GM12878 (cell line): ENCODE data around the gene TCF12. TPM values are rescaled to one million over a fixed set of nuclear protein-coding genes. Genes with fewer than 3 reads are reported as not detected.

Source experiments
- ATAC-seq: fragments of 200-7000 bp; cut with Tn5 transposase; 3 replicates; pipeline ENCODE4 v1.9.1; 2020; ENCODE audit warnings: mild to moderate bottlenecking, moderate library complexity
- BruUV-seq: library from RNA; stranded (reverse); fragments of 400-500 nt; replicated peaks from 2 replicates; lab custom pipeline; 2021; lab: Mats Ljungman, UMichigan
- CTCF ChIA-PET: fragments of 300-600 bp; sonication (Branson Sonifier 250); formaldehyde crosslinking; extraction: SDS; loops from one replicate; lab custom pipeline; 2021; ENCODE audit warnings: inconsistent platforms; lab: Yijun Ruan, JAX
- POLR2A ChIA-PET: fragments of 350-600 bp; formaldehyde crosslinking; extraction: SDS; loops from one replicate; lab custom pipeline; 2021; ENCODE audit warnings: inconsistent platforms; lab: Charles Lee
- RAD21 ChIA-PET: fragments of 300-600 bp; sonication (Branson Sonifier 250); formaldehyde crosslinking; loops from one replicate; lab custom pipeline; 2023; ENCODE audit warnings: antibody characterized with exemption; ENCODE audit not compliant: unreplicated experiment; lab: Charles Lee
- SMC1A ChIA-PET: fragments of 300-600 bp; sonication (Branson Sonifier 250); formaldehyde crosslinking; loops from one replicate; lab custom pipeline; 2023; ENCODE audit not compliant: unreplicated experiment, uncharacterized antibody; lab: Charles Lee
- DNase-seq: peaks from one replicate; pipeline ENCODE4 v3.0.0-alpha.2; 2011; ENCODE audit warnings: low read depth, low spot score
- FAIRE-seq: peaks from 3 replicates; lab custom pipeline; 2011; peaks lifted over from hg19 to GRCh38; lab: Jason Lieb, UNC
- H2AFZ ChIP-seq: 2 replicates; pipeline ENCODE4 v1.6.0; 2011; ENCODE audit warnings: low read depth, low read length, control low read depth; ENCODE audit not compliant: control insufficient read depth
- H3K27ac ChIP-seq: 2 replicates; pipeline ENCODE4 v1.5.1; 2011; ENCODE audit warnings: control low read depth; ENCODE audit not compliant: control insufficient read depth, insufficient read depth
- H3K27me3 ChIP-seq, 2 experiments: replicated peaks in 1 of 2; 2 replicates each; pipeline versions ENCODE4 v1.6.0 to v1.6.1; 2011; ENCODE audit warnings: low read length in 1 of 2; ENCODE audit not compliant: control insufficient read depth in 2 of 2, insufficient read depth in 2 of 2
- H3K36me3 ChIP-seq, 2 experiments: 2 replicates each; pipeline ENCODE4 v1.5.1; 2011; ENCODE audit warnings: low read length in 1 of 2; ENCODE audit not compliant: control insufficient read depth in 2 of 2, insufficient read depth in 2 of 2
- H3K4me1 ChIP-seq: 2 replicates; pipeline ENCODE4 v1.6.1; 2011; ENCODE audit warnings: mild to moderate bottlenecking, low read length, moderate library complexity, mixed read lengths; ENCODE audit not compliant: control insufficient read depth, insufficient read depth
- H3K4me2 ChIP-seq: 2 replicates; pipeline ENCODE4 v1.6.0; 2011; ENCODE audit warnings: control low read depth; ENCODE audit not compliant: control insufficient read depth, insufficient read depth
- H3K4me3 ChIP-seq: fragments of 200-600 bp; sonication (generic); 2 replicates; pipeline ENCODE4 v1.5.1; 2016
- H3K79me2 ChIP-seq: 2 replicates; pipeline ENCODE4 v1.6.0; 2011; ENCODE audit warnings: low read length; ENCODE audit not compliant: control insufficient read depth, insufficient read depth
- H3K9ac ChIP-seq: 2 replicates; pipeline ENCODE4 v1.8.0; 2011; ENCODE audit warnings: low read length, control low read depth, mixed read lengths; ENCODE audit not compliant: control insufficient read depth, insufficient read depth
- H3K9me3 ChIP-seq: replicated peaks from 3 replicates; pipeline ENCODE4 v1.5.1; 2011; ENCODE audit warnings: mild to moderate bottlenecking, low read length; ENCODE audit not compliant: control insufficient read depth, insufficient read depth
- H4K20me1 ChIP-seq: 2 replicates; pipeline ENCODE4 v1.6.0; 2011; ENCODE audit not compliant: control insufficient read depth, insufficient read depth
- CEBPB ChIP-seq, 2 experiments: fragments of 150-350 bp in 1 of 2; IDR thresholded peaks; 2 replicates each; pipeline ENCODE4 v1.6.1; 2012 to 2014; ENCODE audit warnings: low read depth in 2 of 2, low read length in 2 of 2, borderline replicate concordance in 1 of 2, inconsistent platforms in 1 of 2
- CHD2 ChIP-seq: IDR thresholded peaks from 2 replicates; pipeline ENCODE4 v1.6.1; 2011; ENCODE audit warnings: low read depth, low read length, improper control_type of control experiment, borderline replicate concordance
- FOXK2 ChIP-seq: fragments of 450-650 bp; IDR thresholded peaks from 2 replicates; pipeline ENCODE4 v1.6.1; 2017; ENCODE audit warnings: mild to moderate bottlenecking, moderate library complexity
- KDM1A ChIP-seq: fragments of 200-600 bp; sonication (generic); IDR thresholded peaks from 2 replicates; pipeline ENCODE4 v1.6.1; 2016; ENCODE audit warnings: borderline replicate concordance
- MXI1 ChIP-seq: fragments of 150-350 bp; IDR thresholded peaks from 2 replicates; pipeline ENCODE4 v1.6.1; 2011; ENCODE audit warnings: low read depth, mild to moderate bottlenecking, inconsistent platforms, low read length, improper control_type of control experiment
- POLR2AphosphoS5 ChIP-seq: IDR thresholded peaks from 2 replicates; pipeline ENCODE4 v1.6.1; 2011; ENCODE audit warnings: mild to moderate bottlenecking, low read length, inconsistent platforms
- SRF ChIP-seq, 2 experiments: IDR thresholded peaks; 2 replicates each; pipeline ENCODE4 v1.6.1; 2011; ENCODE audit warnings: low read depth in 2 of 2, low read length in 2 of 2, mild to moderate bottlenecking in 1 of 2, moderate library complexity in 1 of 2
- WGBS: methylation state at CpG from one replicate; pipeline ENCODE4 v1.1.6; 2016; ENCODE audit warnings: low lambda C conversion rate; ENCODE audit not compliant: insufficient replicate concordance, insufficient coverage; ENCODE audit errors: missing lambda C conversion rate; 5-methylcytosine and 5-hydroxymethylcytosine counted together
- in situ Hi-C: fragments of 300-500 bp; cut with MboI; formaldehyde crosslinking; loops from 9 replicates; pipeline ENCODE4 v1.14.3; 2018; ENCODE audit warnings: mixed read lengths
- intact Hi-C: fragments of 100-400 bp; cut with micrococcal nuclease; formaldehyde crosslinking; loops from one replicate; pipeline ENCODE4 v1.14.2; 2022; ENCODE audit not compliant: unreplicated experiment
- polyA plus RNA-seq, 11 experiments: library from polyadenylated mRNA; depleted of rRNA in 4 of 11; unstranded in 6 of 11; stranded (reverse) in 5 of 11; fragments of >200 nt; fragmentation: Nextera tagmentation in 4 of 11; fragmentation: Illumina TruSeq in 1 of 11; extraction: Ambion mirVana in 4 of 11; extraction: Trizol in 1 of 11; gene quantifications; 1 replicate in 1 of 11; 2 replicates in 10 of 11; pipeline versions ENCODE4 v1.2.1 to v1.2.3, GENCODE V29; 2011 to 2016; ENCODE audit warnings: inconsistent platforms in 2 of 11, missing spikeins in 2 of 11, low read depth in 1 of 11
- total RNA-seq, 4 experiments: library from RNA; depleted of rRNA in 3 of 4; stranded (reverse); fragments of >200 nt in 3 of 4; fragmentation: Illumina TruSeq in 1 of 4; extraction: Trizol in 1 of 4; gene quantifications; 2 replicates each; pipeline versions ENCODE4 v1.2.1 to v1.2.3, GENCODE V29; 2013 to 2021
- TF ChIP-seq, protein P1 (sequence below): fragments of 450-650 bp; IDR thresholded peaks from 2 replicates; pipeline ENCODE4 v1.6.1; 2018; ENCODE audit warnings: mild to moderate bottlenecking, low read depth, moderate library complexity; ENCODE audit not compliant: partially characterized antibody

The TCF12 gene
- total and polyA plus RNA-seq, 10 of the 15 experiments (the other 5 are each of a cell fraction or from before 2014, with no cell fraction given): 8.2 to 70.9 (median 49.5) TPM

DNA sequence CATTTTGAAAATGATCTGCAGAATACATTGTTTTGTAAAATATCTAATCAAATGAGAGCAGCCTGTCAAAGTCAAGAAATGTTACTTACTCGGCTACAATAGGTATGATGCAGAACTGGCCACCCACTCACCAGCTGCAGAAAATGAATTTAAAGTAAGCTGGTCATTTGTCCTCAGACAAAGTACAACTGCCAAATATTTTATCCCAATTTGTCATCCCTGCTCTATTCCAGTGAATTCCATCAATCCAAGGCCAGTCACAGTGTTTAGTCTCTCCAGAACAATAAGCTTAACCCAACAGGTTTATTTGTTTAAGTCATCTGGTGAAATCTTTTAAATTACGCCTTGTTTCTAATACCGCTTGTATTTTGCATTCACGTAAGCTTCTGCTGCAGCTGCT lies 46.6 kb upstream of the TCF12 start:
- ChIA-PET CTCF (interaction anchor here (1.4 to 2.4 kb wide), 4 partner anchors 11 to 381 kb away, joined by 3 to 6 read pairs (median 4); no protein-coding TSS in a partner anchor), POLR2A (interaction anchor here (0.6 kb wide), 1 partner anchor 87 kb away, joined by 5 read pairs; no protein-coding TSS in a partner anchor), RAD21 (no interaction called here), SMC1A (interaction anchor here (0.8 to 1.9 kb wide), 5 partner anchors 14 to 381 kb away, joined by 3 to 5 read pairs (median 3); no protein-coding TSS in a partner anchor)
- FAIRE-seq: no peak
- DNase-seq: no peak
- H3K4me1 ChIP-seq: no peaks in the 10 kb centered on the region
- no peak overlapping the region for H2AFZ ChIP-seq
- no peak overlapping the region for H3K4me2 ChIP-seq
- ATAC-seq: no peak
- no peak overlapping the region for H3K9ac ChIP-seq
- H3K9me3 ChIP-seq: no peaks in the 10 kb centered on the region
- no TSS peak for BruUV-seq
- H4K20me1 ChIP-seq: no peaks in the 10 kb centered on the region
- H3K79me2 ChIP-seq: no peaks in the 10 kb centered on the region
- no peak overlapping the region for H3K4me3 ChIP-seq
- no peaks in the 10 kb centered on the region for H3K36me3 ChIP-seq
- 90% methylated on average over 4 of the region's 4 CpGs for WGBS
- in situ Hi-C loops (no loop called here), intact Hi-C loops (no loop called here)
- TF ChIP-seq MXI1 (no peak), CHD2 (no peak), KDM1A (no peak), SRF (IDR thresholded peaks at IDR 0.05; ENCODE audit: low read depth in 2 of 2, low read length in 2 of 2) (no peak), CEBPB (IDR thresholded peaks at IDR 0.05; ENCODE audit: borderline replicate concordance in 1 of 2, low read depth in 2 of 2, low read length in 2 of 2) (no peak), FOXK2 (no peak), POLR2AphosphoS5 (no peak)
- TF ChIP-seq, protein P1, sequence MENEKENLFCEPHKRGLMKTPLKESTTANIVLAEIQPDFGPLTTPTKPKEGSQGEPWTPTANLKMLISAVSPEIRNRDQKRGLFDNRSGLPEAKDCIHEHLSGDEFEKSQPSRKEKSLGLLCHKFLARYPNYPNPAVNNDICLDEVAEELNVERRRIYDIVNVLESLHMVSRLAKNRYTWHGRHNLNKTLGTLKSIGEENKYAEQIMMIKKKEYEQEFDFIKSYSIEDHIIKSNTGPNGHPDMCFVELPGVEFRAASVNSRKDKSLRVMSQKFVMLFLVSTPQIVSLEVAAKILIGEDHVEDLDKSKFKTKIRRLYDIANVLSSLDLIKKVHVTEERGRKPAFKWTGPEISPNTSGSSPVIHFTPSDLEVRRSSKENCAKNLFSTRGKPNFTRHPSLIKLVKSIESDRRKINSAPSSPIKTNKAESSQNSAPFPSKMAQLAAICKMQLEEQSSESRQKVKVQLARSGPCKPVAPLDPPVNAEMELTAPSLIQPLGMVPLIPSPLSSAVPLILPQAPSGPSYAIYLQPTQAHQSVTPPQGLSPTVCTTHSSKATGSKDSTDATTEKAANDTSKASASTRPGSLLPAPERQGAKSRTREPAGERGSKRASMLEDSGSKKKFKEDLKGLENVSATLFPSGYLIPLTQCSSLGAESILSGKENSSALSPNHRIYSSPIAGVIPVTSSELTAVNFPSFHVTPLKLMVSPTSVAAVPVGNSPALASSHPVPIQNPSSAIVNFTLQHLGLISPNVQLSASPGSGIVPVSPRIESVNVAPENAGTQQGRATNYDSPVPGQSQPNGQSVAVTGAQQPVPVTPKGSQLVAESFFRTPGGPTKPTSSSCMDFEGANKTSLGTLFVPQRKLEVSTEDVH: no peak
- H3K27me3 ChIP-seq: no peaks in the 10 kb centered on the region
- H3K27ac ChIP-seq: no peak overlapping the region
